ENCODE measurements around the gene R3HDM2. TPM values are rescaled to one million over a fixed set of nuclear protein-coding genes. Genes with fewer than 3 reads are reported as not detected.

The R3HDM2 gene
- total RNA-seq, 1 experiment from 2014 or later = 45.4 TPM

- Histone ChIP-seq H4K20me1 (ENCODE audit: insufficient read depth) (no peaks in the 10 kb centered on the region), H3K9me3 (ENCODE audit: control insufficient read depth in 1 of 2, insufficient read depth in 1 of 2, low read depth in 1 of 2, low read length in 2 of 2) (no peaks in the 10 kb centered on the region), H3K4me1 (ENCODE audit: control insufficient read depth in 1 of 2, insufficient read depth in 2 of 2, low read length in 2 of 2) (peaks cover 6 to 17% of the 10 kb centered on the region in 2 experiments), H2AFZ (ENCODE audit: low read depth, low read length, poor library complexity, severe bottlenecking) (no peak overlapping the region), H3K36me3 (ENCODE audit: control insufficient read depth in 1 of 2, insufficient read depth in 2 of 2, low read length in 2 of 2) (peaks cover 15 to 34% of the 10 kb centered on the region in 2 experiments), H3K9ac (ENCODE audit: low read length) (no peak overlapping the region), H3K27me3 (ENCODE audit: insufficient read depth, low read length) (no peaks in the 10 kb centered on the region), H3K9me2 (ENCODE audit: insufficient read depth) (no peaks in the 10 kb centered on the region), H3K79me2 (ENCODE audit: insufficient read depth, low read length) (peaks cover 30% of the 10 kb centered on the region), H3K4me3 (replicated peaks in 1 of 2; ENCODE audit: low read depth in 1 of 2, low read length in 2 of 2) (no peak overlapping the region), H3K4me2 (ENCODE audit: low read length) (no peak overlapping the region), H3K27ac (ENCODE audit: low read depth, low read length) (no peak overlapping the region)
- intact Hi-C loops (cut with micrococcal nuclease) = no loop called here
- CTCF ChIA-PET = interaction anchor here (1.1 to 2.1 kb wide), 2 partner anchors 9 to 20 kb away, joined by 3 to 10 read pairs; no protein-coding TSS in a partner anchor
- TF ChIP-seq EZH2 (IDR thresholded peaks at IDR 0.05) (no peak), ZBTB33 (IDR thresholded peaks at IDR 0.05; ENCODE audit: extremely low read depth, insufficient replicate concordance, low read length) (no peak), ELF1 (IDR thresholded peaks at IDR 0.05; ENCODE audit: borderline replicate concordance, low read depth) (no peak), EZH2phosphoT487 (IDR thresholded peaks at IDR 0.05; ENCODE audit: borderline replicate concordance) (no peak), SP1 (IDR thresholded peaks at IDR 0.05; ENCODE audit: low read depth) (no peak), POLR2AphosphoS5 (IDR thresholded peaks at IDR 0.05; ENCODE audit: low read depth, low read length) (no peak), CTCF (IDR thresholded peaks at IDR 0.05 in 2 of 3, conservative IDR thresholded peaks at IDR 0.05 in 1 of 3; ENCODE audit: borderline replicate concordance in 1 of 3, insufficient read depth in 1 of 3, low read depth in 2 of 3, low read length in 2 of 3) (no peak), CEBPB (IDR thresholded peaks at IDR 0.05; ENCODE audit: low read depth) (no peak), CBX3 (IDR thresholded peaks at IDR 0.05; ENCODE audit: low read depth) (no peak), ATF3 (IDR thresholded peaks at IDR 0.05) (no peak)
- POLR2A ChIA-PET = no interaction called here
- DNase-seq (ENCODE audit: low read depth, low spot score) = no peak
- TSS peak; percentile 3 for BruUV-seq (replicated peaks)
- RAD21 ChIA-PET (ENCODE audit: low non-redundant PET in 1 of 2, low total read pairs in 2 of 2, uncharacterized antibody in 2 of 2, unreplicated experiment in 2 of 2) = no interaction called here
- ATAC-seq = no peak
Measured at GRCh38 chr12:57234233-57234570, 196.6 kb downstream of the R3HDM2 start.

Measured in HCT116 (cell line).